HCT116 (cell line): ENCODE measurements around the gene ERLEC1.

ENCODE experiments used
- CEBPB ChIP-seq: IDR thresholded peaks from 2 replicates; pipeline ENCODE4 v1.6.1; 2012; ENCODE audit warnings: low read depth
- CTCF ChIP-seq, 3 experiments: fragments of 200-600 bp in 1 of 3; sonication (generic) in 1 of 3; IDR thresholded peaks in 2 of 3; conservative IDR thresholded peaks in 1 of 3; 2 replicates each; pipeline ENCODE4 v1.5.1; 2012 to 2017; ENCODE audit warnings: low read depth in 2 of 3, low read length in 2 of 3, antibody characterized with exemption in 1 of 3, borderline replicate concordance in 1 of 3, control low read depth in 1 of 3, mild to moderate bottlenecking in 1 of 3, mixed read lengths in 1 of 3, mixed run types in 1 of 3, moderate library complexity in 1 of 3; ENCODE audit not compliant: insufficient read depth in 1 of 3
- EZH2 ChIP-seq: fragments of 200-600 bp; sonication (generic); IDR thresholded peaks from 2 replicates; pipeline ENCODE4 v1.6.1; 2017; ENCODE audit warnings: antibody characterized with exemption, mixed run types
- POLR2AphosphoS5 ChIP-seq: IDR thresholded peaks from 2 replicates; pipeline ENCODE4 v1.6.1; 2011; ENCODE audit warnings: mild to moderate bottlenecking, low read depth, low read length, moderate library complexity
- RAD21 ChIP-seq: IDR thresholded peaks from 2 replicates; pipeline ENCODE4 v1.6.1; 2012; ENCODE audit warnings: low read depth, mild to moderate bottlenecking

- TF ChIP-seq CTCF (IDR thresholded peaks at IDR 0.05 in 2 of 3, conservative IDR thresholded peaks at IDR 0.05 in 1 of 3; ENCODE audit: borderline replicate concordance in 1 of 3, insufficient read depth in 1 of 3, low read depth in 2 of 3, low read length in 2 of 3): no peak
- TF ChIP-seq EZH2: no peak
- TF ChIP-seq CEBPB: no peak
- no peak for TF ChIP-seq RAD21
- no peak for TF ChIP-seq POLR2AphosphoS5
Measured at GRCh38 chr2:53793821-53794220, 7.0 kb downstream of the ERLEC1 start.
